GM10847 (cell line): ENCODE measurements around the gene LMX1B.

Source experiments
- POLR2A ChIP-seq: IDR thresholded peaks from 2 replicates; pipeline ENCODE4 v1.6.1; 2011; ENCODE audit not compliant: insufficient read length; ENCODE audit errors: extremely low read depth

The LMX1B gene

GRCh38 chr9:126722922-126723806, 109.4 kb downstream of the LMX1B start:
- peak; percentile 57 for TF ChIP-seq POLR2A

- no peak for TF ChIP-seq POLR2A
Observed at GRCh38 chr9:126723807-126724172, 110.1 kb downstream of the LMX1B start.

GRCh38 chr9:126724226-126724625, 110.5 kb downstream of the LMX1B start:
- TF ChIP-seq POLR2A, result no peak

GRCh38 chr9:126733005-126733404, 119.3 kb downstream of the LMX1B start:
- TF ChIP-seq POLR2A, result no peak

- TF ChIP-seq POLR2A, result no peak
Observed at GRCh38 chr9:126734877-126735276, 121.1 kb downstream of the LMX1B start.

- TF ChIP-seq POLR2A, result no peak
Observed at GRCh38 chr9:126735482-126735881, 121.8 kb downstream of the LMX1B start.

- no peak for TF ChIP-seq POLR2A
Observed at GRCh38 chr9:126738553-126738952, 124.8 kb downstream of the LMX1B start.

GRCh38 chr9:126743041-126743440, 129.3 kb downstream of the LMX1B start:
- TF ChIP-seq POLR2A, result no peak

DNA sequence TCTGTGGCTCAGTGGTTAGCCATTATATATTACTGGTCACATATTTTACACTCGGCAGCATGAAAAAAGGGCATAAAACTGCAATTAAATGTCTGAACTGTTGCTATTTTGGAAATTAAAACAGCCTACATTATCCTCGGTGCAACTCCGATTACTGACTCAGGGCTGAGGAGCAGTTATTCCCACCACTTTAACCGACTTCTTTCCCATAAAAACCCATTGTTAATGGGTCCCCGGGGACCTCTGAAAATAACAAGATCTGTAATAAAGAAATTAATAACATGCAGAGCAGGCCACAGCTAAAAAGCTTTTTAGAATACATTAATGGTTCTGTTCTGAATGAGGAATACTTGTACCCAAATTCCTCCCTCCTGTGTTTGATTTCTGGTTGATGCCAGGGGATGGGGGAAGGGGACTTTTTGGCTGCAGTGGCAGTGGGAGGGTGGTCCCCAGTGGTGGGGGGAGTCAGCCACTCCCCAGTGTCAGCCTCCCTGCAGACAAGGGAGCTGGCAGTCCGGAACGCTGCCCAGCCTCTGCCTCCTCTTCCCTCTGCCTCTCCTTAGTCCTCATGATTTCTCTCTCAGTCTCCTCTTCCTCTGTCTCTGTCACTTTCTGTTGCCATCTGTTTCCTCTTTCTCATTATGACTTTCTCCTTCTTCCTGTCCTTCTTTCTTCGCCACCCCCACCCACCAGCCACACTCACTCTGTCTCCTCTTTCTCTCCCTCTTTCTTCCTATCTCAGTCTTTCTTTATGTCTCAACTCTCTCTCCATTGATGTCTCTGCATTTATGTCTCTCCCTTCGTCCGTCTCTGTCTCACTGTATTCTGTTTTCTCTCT, 132.1 kb downstream of the LMX1B start:
- TF ChIP-seq POLR2A, result no peak
